GM23338 (cell line): Measurements from ENCODE around the gene RNF121.

Experiments
- CREB1 ChIP-seq: fragments of 250-450 bp; sonication (Bioruptor Pico); IDR thresholded peaks from 2 replicates; pipeline ENCODE4 v1.5.0; 2020; ENCODE audit warnings: low read depth, mild to moderate bottlenecking, moderate library complexity
- ETS1 ChIP-seq: IDR thresholded peaks from 2 replicates; pipeline ENCODE4 v1.6.1; 2016; ENCODE audit warnings: antibody characterized with exemption
- EZH2 ChIP-seq: fragments of 200-600 bp; sonication (generic); IDR thresholded peaks from one replicate; pipeline ENCODE4 v1.8.0; 2017; ENCODE audit warnings: antibody characterized with exemption, mild to moderate bottlenecking, low read depth; ENCODE audit not compliant: unreplicated experiment
- EZH2phosphoT487 ChIP-seq: fragments of 200-600 bp; sonication (generic); IDR thresholded peaks from one replicate; pipeline ENCODE4 v1.8.1; 2018; ENCODE audit warnings: antibody characterized with exemption; ENCODE audit not compliant: unreplicated experiment
- JUNB ChIP-seq: IDR thresholded peaks from one replicate; pipeline ENCODE4 v1.6.1; 2016; ENCODE audit warnings: antibody characterized with exemption; ENCODE audit not compliant: unreplicated experiment
- NANOG ChIP-seq: IDR thresholded peaks from 2 replicates; pipeline ENCODE4 v1.6.1; 2016; ENCODE audit warnings: antibody characterized with exemption, borderline replicate concordance
- POLR2AphosphoS5 ChIP-seq: IDR thresholded peaks from 2 replicates; pipeline ENCODE4 v1.6.1; 2016; ENCODE audit warnings: antibody characterized with exemption, low read depth
- STAT1 ChIP-seq: IDR thresholded peaks from one replicate; pipeline ENCODE4 v1.6.1; 2016; ENCODE audit warnings: antibody characterized with exemption; ENCODE audit not compliant: unreplicated experiment
- ZNF114 ChIP-seq: fragments of 250-450 bp; sonication (Bioruptor Pico); IDR thresholded peaks from 2 replicates; pipeline ENCODE4 v1.5.0; 2020; ENCODE audit warnings: mild to moderate bottlenecking, moderate library complexity
- ZNF462 ChIP-seq: fragments of 250-450 bp; sonication (Bioruptor Pico); IDR thresholded peaks from 2 replicates; pipeline ENCODE4 v1.5.0; 2020; ENCODE audit warnings: mild to moderate bottlenecking, moderate library complexity
- TF ChIP-seq, protein P1 (sequence below), 2 experiments: fragments of 200-600 bp in 1 of 2; sonication (generic) in 1 of 2; conservative IDR thresholded peaks; 2 replicates each; pipeline versions ENCODE4 v1.5.1 to v1.6.1; 2016 to 2017; ENCODE audit warnings: antibody characterized with exemption in 2 of 2, low read depth in 2 of 2, mild to moderate bottlenecking in 2 of 2, moderate library complexity in 1 of 2
- TF ChIP-seq, protein P2 (sequence below): IDR thresholded peaks from one replicate; pipeline ENCODE4 v1.6.1; 2018; ENCODE audit warnings: antibody characterized with exemption; ENCODE audit not compliant: unreplicated experiment

DNA sequence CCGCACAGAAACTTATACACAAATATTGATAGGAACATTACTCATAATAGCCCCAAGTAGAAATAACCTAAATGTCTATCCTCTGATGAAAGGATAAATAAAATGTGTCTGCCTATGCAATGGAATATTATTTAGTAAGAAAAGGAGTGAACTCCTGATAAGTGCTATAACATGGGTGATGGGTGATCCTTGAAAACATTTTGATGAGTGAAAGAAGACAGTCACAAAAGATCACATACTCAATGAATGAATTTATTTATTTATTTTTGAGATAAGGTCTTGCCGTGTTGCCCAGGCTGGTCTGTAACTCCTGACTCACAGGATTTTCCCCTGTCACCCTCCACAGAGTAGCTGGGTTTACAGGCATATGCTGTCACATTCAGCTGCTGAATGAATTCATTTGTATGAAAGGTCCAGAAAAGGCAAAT, 17.3 kb downstream of the RNF121 start:
- TF ChIP-seq, protein P1, sequence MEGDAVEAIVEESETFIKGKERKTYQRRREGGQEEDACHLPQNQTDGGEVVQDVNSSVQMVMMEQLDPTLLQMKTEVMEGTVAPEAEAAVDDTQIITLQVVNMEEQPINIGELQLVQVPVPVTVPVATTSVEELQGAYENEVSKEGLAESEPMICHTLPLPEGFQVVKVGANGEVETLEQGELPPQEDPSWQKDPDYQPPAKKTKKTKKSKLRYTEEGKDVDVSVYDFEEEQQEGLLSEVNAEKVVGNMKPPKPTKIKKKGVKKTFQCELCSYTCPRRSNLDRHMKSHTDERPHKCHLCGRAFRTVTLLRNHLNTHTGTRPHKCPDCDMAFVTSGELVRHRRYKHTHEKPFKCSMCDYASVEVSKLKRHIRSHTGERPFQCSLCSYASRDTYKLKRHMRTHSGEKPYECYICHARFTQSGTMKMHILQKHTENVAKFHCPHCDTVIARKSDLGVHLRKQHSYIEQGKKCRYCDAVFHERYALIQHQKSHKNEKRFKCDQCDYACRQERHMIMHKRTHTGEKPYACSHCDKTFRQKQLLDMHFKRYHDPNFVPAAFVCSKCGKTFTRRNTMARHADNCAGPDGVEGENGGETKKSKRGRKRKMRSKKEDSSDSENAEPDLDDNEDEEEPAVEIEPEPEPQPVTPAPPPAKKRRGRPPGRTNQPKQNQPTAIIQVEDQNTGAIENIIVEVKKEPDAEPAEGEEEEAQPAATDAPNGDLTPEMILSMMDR (conservative IDR thresholded peaks at IDR 0.05; ENCODE audit: low read depth in 2 of 2), result no peak
- TF ChIP-seq POLR2AphosphoS5 (no peak), EZH2phosphoT487 (no peak), EZH2 (no peak), CREB1 (no peak), ZNF114 (CRISPR knock-in tag) (no peak), STAT1 (no peak), NANOG (no peak), JUNB (no peak), ZNF462 (no peak), ETS1 (no peak)
- TF ChIP-seq, protein P2, sequence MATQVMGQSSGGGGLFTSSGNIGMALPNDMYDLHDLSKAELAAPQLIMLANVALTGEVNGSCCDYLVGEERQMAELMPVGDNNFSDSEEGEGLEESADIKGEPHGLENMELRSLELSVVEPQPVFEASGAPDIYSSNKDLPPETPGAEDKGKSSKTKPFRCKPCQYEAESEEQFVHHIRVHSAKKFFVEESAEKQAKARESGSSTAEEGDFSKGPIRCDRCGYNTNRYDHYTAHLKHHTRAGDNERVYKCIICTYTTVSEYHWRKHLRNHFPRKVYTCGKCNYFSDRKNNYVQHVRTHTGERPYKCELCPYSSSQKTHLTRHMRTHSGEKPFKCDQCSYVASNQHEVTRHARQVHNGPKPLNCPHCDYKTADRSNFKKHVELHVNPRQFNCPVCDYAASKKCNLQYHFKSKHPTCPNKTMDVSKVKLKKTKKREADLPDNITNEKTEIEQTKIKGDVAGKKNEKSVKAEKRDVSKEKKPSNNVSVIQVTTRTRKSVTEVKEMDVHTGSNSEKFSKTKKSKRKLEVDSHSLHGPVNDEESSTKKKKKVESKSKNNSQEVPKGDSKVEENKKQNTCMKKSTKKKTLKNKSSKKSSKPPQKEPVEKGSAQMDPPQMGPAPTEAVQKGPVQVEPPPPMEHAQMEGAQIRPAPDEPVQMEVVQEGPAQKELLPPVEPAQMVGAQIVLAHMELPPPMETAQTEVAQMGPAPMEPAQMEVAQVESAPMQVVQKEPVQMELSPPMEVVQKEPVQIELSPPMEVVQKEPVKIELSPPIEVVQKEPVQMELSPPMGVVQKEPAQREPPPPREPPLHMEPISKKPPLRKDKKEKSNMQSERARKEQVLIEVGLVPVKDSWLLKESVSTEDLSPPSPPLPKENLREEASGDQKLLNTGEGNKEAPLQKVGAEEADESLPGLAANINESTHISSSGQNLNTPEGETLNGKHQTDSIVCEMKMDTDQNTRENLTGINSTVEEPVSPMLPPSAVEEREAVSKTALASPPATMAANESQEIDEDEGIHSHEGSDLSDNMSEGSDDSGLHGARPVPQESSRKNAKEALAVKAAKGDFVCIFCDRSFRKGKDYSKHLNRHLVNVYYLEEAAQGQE, result no peak
